ENCODE results near the gene SYT6.

Gene SYT6

DNA sequence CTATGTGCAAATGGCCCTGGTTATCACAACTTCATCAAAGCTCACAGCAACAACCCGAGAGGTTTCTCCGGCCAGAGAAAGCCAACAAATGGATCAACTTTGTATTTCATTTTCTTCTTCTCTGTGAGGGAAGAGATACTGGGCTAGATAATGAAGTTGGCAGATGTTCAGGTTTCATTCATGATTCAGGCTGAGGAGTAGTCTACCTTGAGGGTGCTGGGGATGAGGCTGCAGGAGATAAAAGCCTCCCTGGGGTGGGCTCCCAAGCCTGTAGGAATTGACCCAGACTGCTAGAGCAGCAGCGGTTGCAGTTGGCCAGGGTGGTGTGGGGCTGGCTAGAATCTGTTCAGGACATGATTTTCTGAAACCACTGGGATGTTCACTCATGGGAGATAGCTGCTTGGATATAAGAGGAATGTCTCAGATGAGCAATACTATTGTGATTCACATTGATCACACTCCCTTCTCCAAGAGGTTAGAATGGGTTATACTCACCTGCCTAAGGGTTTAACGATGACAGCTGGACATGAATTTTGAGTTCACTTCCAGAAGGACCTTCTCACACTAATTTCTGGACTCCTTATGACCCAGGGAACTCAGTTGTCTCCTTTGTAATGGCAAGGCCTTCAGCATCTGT, 64.0 kb downstream of the SYT6 start:
- H3K27me3 ChIP-seq (replicated peaks in 2 of 5; ENCODE audit: control insufficient read depth in 4 of 5, insufficient read depth in 5 of 5, low read length in 4 of 5) = peaks cover 0 to 2% (median 0%) of the 10 kb centered on the region in 5 experiments
- DNase-seq = no peak
- 67% methylated on average over 3 of the region's 4 CpGs for WGBS (ENCODE audit: insufficient coverage)
- ChIA-PET CTCF (no interaction called here), POLR2A (no interaction called here)
- H3K9me3 ChIP-seq (ENCODE audit: control extremely low read depth in 1 of 5, control insufficient read depth in 4 of 5, insufficient read depth in 2 of 5, low read depth in 1 of 5, low read length in 4 of 5) = no peaks in the 10 kb centered on the region
- peaks cover 0 to 7% (median 3%) of the 10 kb centered on the region in 4 experiments for H3K4me1 ChIP-seq (ENCODE audit: control extremely low read depth in 1 of 4, control insufficient read depth in 4 of 4, insufficient read depth in 4 of 4, low read length in 3 of 4)
- H3K27ac ChIP-seq (ENCODE audit: insufficient read depth in 1 of 2, low read depth in 1 of 2, low read length in 2 of 2, poor library complexity in 1 of 2, severe bottlenecking in 2 of 2) = no peak overlapping the region
- no peak overlapping the region for H3K4me3 ChIP-seq (ENCODE audit: control insufficient read depth in 1 of 7, extremely low read depth in 1 of 7, insufficient read depth in 4 of 7, low read depth in 2 of 7, low read length in 6 of 7)
- no peaks in the 10 kb centered on the region for H3K36me3 ChIP-seq (ENCODE audit: control insufficient read depth in 4 of 4, insufficient read depth in 4 of 4, low read length in 3 of 4)

DNA sequence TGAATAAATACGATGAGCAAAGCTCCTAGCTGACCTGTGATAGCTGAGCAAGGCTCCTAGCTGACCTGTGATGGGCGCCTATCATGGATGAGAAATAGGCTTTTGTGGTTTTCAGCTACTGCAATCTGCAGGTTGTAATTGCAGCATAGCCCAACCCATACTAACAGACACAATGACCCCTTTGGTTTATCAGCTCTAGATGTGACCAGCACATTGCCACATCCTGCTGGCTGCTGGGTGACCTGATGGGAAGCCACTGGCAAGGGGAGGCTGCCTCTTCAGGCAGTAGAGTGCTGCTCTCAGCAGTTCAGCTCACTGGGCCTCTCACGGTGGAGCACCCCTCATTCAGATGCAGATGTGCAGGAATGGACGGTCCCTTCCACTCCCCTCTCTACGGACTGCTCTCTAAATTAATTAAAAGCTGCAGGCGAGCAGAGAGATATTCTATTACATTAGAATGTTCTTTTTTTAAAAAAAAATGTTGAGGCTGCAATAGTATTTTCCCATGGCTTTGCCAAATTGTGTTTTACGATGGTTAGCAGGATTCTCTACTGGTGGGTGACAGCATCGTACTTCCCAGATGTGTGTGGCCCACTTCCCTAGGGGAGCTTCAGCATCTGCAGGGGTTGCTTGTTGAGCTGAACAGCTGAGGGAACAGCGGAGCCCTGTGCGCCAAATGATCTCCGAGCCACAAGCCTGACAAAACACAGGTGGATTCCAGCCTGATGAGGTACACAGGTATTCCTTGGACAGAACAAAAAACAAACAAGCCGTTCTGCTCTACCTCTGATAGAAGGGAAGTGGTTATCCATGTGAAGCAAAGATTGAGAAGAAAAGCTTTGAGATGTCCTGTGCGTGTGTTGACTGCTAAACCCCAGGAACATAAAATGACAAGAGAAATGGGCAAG, 65.0 kb downstream of the SYT6 start:
- Histone ChIP-seq H3K9me3 (ENCODE audit: control extremely low read depth in 1 of 5, control insufficient read depth in 4 of 5, insufficient read depth in 2 of 5, low read depth in 1 of 5, low read length in 4 of 5) (no peaks in the 10 kb centered on the region), H3K27ac (ENCODE audit: insufficient read depth in 1 of 2, low read depth in 1 of 2, low read length in 2 of 2, poor library complexity in 1 of 2, severe bottlenecking in 2 of 2) (no peak overlapping the region), H3K4me3 (ENCODE audit: control insufficient read depth in 1 of 7, extremely low read depth in 1 of 7, insufficient read depth in 4 of 7, low read depth in 2 of 7, low read length in 6 of 7) (no peak overlapping the region), H3K27me3 (replicated peaks in 2 of 5; ENCODE audit: control insufficient read depth in 4 of 5, insufficient read depth in 5 of 5, low read length in 4 of 5) (peaks cover 0 to 2% (median 0%) of the 10 kb centered on the region in 5 experiments), H3K36me3 (ENCODE audit: control insufficient read depth in 4 of 4, insufficient read depth in 4 of 4, low read length in 3 of 4) (no peaks in the 10 kb centered on the region), H3K4me1 (ENCODE audit: control extremely low read depth in 1 of 4, control insufficient read depth in 4 of 4, insufficient read depth in 4 of 4, low read length in 3 of 4) (peaks cover 0 to 7% (median 3%) of the 10 kb centered on the region in 4 experiments)
- DNase-seq = no peak
- CTCF ChIA-PET = interaction anchor here (1.1 kb wide), 1 partner anchor 194 kb away, joined by 5 read pairs; no protein-coding TSS in a partner anchor
- WGBS (ENCODE audit: insufficient coverage) = 82% methylated on average over 7 of the region's 13 CpGs
- POLR2A ChIA-PET = interaction anchor here (0.7 kb wide), 1 partner anchor 394 kb away, joined by 3 read pairs; no protein-coding TSS in a partner anchor

DNA sequence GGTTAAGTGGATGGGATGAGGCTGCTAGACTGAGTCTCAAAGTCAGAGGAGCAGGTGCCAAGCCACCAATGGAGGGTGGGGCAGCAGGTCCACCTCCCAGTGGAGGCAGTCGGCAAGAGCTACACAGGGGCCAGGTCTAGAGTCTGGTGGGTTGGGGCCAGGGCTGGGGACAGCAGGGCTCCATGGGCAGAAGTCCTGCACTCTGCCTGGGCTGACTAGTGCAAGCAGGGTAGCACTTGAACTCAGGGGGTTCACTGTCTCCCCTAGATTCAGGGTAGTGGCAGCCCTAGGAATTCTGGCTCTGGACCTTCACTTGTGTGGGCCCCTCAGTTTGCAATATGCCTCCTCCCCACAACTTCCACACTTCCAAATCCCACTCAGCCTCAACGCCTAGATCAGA, 66.2 kb downstream of the SYT6 start:
- Histone ChIP-seq H3K36me3 (ENCODE audit: control insufficient read depth in 4 of 4, insufficient read depth in 4 of 4, low read length in 3 of 4) (no peaks in the 10 kb centered on the region), H3K4me3 (ENCODE audit: control insufficient read depth in 1 of 7, extremely low read depth in 1 of 7, insufficient read depth in 4 of 7, low read depth in 2 of 7, low read length in 6 of 7) (no peak overlapping the region)

DNA sequence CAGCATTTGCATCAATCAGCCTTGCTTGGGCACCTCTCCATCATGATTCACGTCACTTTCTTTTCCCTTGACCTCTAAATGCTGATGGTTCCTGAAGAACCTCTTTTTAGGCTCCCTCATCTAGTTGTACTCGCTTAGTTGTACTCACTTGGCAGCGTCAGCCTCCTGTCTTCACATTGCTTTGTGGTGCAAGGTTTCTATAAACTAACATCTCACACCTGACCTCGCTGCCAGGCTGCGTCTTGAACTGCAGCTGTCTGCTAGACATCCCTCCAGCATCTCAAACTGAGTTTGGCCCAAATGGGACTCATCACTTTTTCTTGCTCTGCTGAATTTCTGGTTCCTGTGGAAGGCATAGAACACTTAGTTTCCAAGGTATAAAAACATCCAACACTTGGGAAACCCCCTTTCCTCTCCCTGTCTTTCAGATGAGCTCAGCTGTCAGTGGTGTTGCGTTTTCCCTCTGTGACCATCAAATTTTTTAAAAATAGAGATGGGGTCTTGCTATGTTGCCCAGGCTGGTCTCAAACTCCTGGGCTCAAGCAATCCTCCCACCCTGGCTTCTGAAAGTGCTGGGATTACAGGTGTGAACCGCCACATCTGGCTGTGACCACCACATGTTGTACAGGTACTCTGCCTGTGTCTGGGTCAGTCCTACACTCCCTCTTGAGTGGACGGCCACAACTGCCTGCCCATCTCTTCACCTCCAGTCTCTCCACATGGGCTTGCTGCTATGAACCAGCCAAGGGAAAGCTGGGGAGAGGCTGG, 66.9 kb downstream of the SYT6 start:
- CTCF ChIA-PET = no interaction called here
- no peaks in the 10 kb centered on the region for H3K9me3 ChIP-seq (ENCODE audit: control extremely low read depth in 1 of 5, control insufficient read depth in 4 of 5, insufficient read depth in 2 of 5, low read depth in 1 of 5, low read length in 4 of 5)
- WGBS (ENCODE audit: insufficient coverage) = 93% methylated on average over 8 of the region's 8 CpGs
- H3K4me3 ChIP-seq (ENCODE audit: control insufficient read depth in 1 of 7, extremely low read depth in 1 of 7, insufficient read depth in 4 of 7, low read depth in 2 of 7, low read length in 6 of 7) = no peak overlapping the region
- no peaks in the 10 kb centered on the region for H3K36me3 ChIP-seq (ENCODE audit: control insufficient read depth in 4 of 4, insufficient read depth in 4 of 4, low read length in 3 of 4)
- H3K27ac ChIP-seq (ENCODE audit: insufficient read depth in 1 of 2, low read depth in 1 of 2, low read length in 2 of 2, poor library complexity in 1 of 2, severe bottlenecking in 2 of 2) = no peak overlapping the region
- H3K27me3 ChIP-seq (replicated peaks in 2 of 5; ENCODE audit: control insufficient read depth in 4 of 5, insufficient read depth in 5 of 5, low read length in 4 of 5) = peaks cover 0 to under 1% (median 0%) of the 10 kb centered on the region in 5 experiments
- DNase-seq = no peak
- POLR2A ChIA-PET = no interaction called here
- peaks cover 0 to 13% (median 3%) of the 10 kb centered on the region in 4 experiments for H3K4me1 ChIP-seq (ENCODE audit: control extremely low read depth in 1 of 4, control insufficient read depth in 4 of 4, insufficient read depth in 4 of 4, low read length in 3 of 4)

More for the DNA sequence above, 66.2 kb downstream of the SYT6 start:
- Histone ChIP-seq H3K4me1 (ENCODE audit: control extremely low read depth in 1 of 4, control insufficient read depth in 4 of 4, insufficient read depth in 4 of 4, low read length in 3 of 4) (peaks cover 0 to 7% (median 3%) of the 10 kb centered on the region in 4 experiments), H3K27ac (ENCODE audit: insufficient read depth in 1 of 2, low read depth in 1 of 2, low read length in 2 of 2, poor library complexity in 1 of 2, severe bottlenecking in 2 of 2) (no peak overlapping the region), H3K9me3 (ENCODE audit: control extremely low read depth in 1 of 5, control insufficient read depth in 4 of 5, insufficient read depth in 2 of 5, low read depth in 1 of 5, low read length in 4 of 5) (no peaks in the 10 kb centered on the region), H3K27me3 (replicated peaks in 2 of 5; ENCODE audit: control insufficient read depth in 4 of 5, insufficient read depth in 5 of 5, low read length in 4 of 5) (peaks cover 0 to 2% (median 0%) of the 10 kb centered on the region in 5 experiments)
- POLR2A ChIA-PET = no interaction called here
- no peak for DNase-seq
- CTCF ChIA-PET = no interaction called here
- 90% methylated on average over 2 of the region's 2 CpGs for WGBS (ENCODE audit: insufficient coverage)

DNA sequence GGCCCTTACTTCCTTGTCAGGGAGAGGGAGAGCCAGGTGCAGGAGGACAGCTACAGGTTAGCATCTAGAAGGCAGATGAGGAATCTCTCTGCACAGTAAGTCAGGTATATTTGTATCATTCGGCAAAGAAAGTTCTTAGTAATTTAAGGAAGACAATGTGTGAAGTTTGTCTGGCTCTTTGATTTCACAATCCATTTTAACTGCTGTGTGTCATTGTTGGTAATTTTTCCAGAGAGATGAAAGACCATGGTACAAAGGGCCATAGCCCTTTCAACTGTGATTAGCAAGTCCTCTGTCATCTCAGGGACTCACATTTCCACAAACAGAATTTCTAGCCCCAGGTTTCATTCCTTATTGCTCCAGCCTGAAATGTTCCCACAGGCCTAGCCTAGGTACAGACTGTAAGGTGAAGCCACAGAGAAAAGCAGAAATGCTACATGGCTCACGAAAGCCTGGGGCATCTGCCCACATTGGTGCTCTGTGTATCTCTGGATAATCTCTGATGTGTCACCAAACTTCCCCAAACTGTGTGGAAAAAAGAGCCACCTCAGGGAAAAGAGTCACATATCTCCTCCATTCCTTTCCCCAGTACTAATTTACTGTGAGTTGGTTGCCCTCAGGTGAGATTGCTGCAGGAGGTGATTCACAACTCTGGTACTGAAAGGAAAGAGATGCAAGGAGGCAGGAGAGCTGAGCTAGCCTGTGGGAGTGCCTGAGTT, 70.6 kb downstream of the SYT6 start:
- Histone ChIP-seq H3K9me3 (ENCODE audit: control extremely low read depth in 1 of 5, control insufficient read depth in 4 of 5, insufficient read depth in 2 of 5, low read depth in 1 of 5, low read length in 4 of 5) (no peaks in the 10 kb centered on the region), H3K4me3 (ENCODE audit: control insufficient read depth in 1 of 7, extremely low read depth in 1 of 7, insufficient read depth in 4 of 7, low read depth in 2 of 7, low read length in 6 of 7) (no peak overlapping the region), H3K27me3 (replicated peaks in 2 of 5; ENCODE audit: control insufficient read depth in 4 of 5, insufficient read depth in 5 of 5, low read length in 4 of 5) (peaks cover 0 to 1% (median 0%) of the 10 kb centered on the region in 5 experiments), H3K27ac (ENCODE audit: insufficient read depth in 1 of 2, low read depth in 1 of 2, low read length in 2 of 2, poor library complexity in 1 of 2, severe bottlenecking in 2 of 2) (no peak overlapping the region), H3K4me1 (ENCODE audit: control extremely low read depth in 1 of 4, control insufficient read depth in 4 of 4, insufficient read depth in 4 of 4, low read length in 3 of 4) (peaks cover 0 to 6% (median 2%) of the 10 kb centered on the region in 4 experiments), H3K36me3 (ENCODE audit: control insufficient read depth in 4 of 4, insufficient read depth in 4 of 4, low read length in 3 of 4) (no peaks in the 10 kb centered on the region)
- DNase-seq = no peak
- CTCF ChIA-PET = interaction anchor here (0.8 to 1.3 kb wide), 3 partner anchors 9 to 200 kb away, joined by 3 to 4 read pairs (median 3); no protein-coding TSS in a partner anchor
- POLR2A ChIA-PET = no interaction called here
- no CpG with 5 or more reads among the region's 2 CpGs for WGBS (ENCODE audit: insufficient coverage)

GRCh38 chr1:114082304-114082630, 71.4 kb downstream of the SYT6 start:
- H3K27me3 ChIP-seq (replicated peaks in 2 of 5; ENCODE audit: control insufficient read depth in 4 of 5, insufficient read depth in 5 of 5, low read length in 4 of 5) = peaks cover 0 to 1% (median 0%) of the 10 kb centered on the region in 5 experiments
- no peaks in the 10 kb centered on the region for H3K36me3 ChIP-seq (ENCODE audit: control insufficient read depth in 4 of 4, insufficient read depth in 4 of 4, low read length in 3 of 4)
- H3K9me3 ChIP-seq (ENCODE audit: control extremely low read depth in 1 of 5, control insufficient read depth in 4 of 5, insufficient read depth in 2 of 5, low read depth in 1 of 5, low read length in 4 of 5) = no peaks in the 10 kb centered on the region
- H3K27ac ChIP-seq (ENCODE audit: insufficient read depth in 1 of 2, low read depth in 1 of 2, low read length in 2 of 2, poor library complexity in 1 of 2, severe bottlenecking in 2 of 2) = no peak overlapping the region
- ChIA-PET CTCF (interaction anchor here (1.1 to 2.2 kb wide), 2 partner anchors 17 to 47 kb away, joined by 3 to 6 read pairs; no protein-coding TSS in a partner anchor), POLR2A (no interaction called here)
- no peak for DNase-seq
- H3K4me1 ChIP-seq (ENCODE audit: control extremely low read depth in 1 of 4, control insufficient read depth in 4 of 4, insufficient read depth in 4 of 4, low read length in 3 of 4) = peaks cover 0 to 6% (median 2%) of the 10 kb centered on the region in 4 experiments
- no peak overlapping the region for H3K4me3 ChIP-seq (ENCODE audit: control insufficient read depth in 1 of 7, extremely low read depth in 1 of 7, insufficient read depth in 4 of 7, low read depth in 2 of 7, low read length in 6 of 7)
- 38% methylated on average over 2 of the region's 2 CpGs for WGBS (ENCODE audit: insufficient coverage)
